AML-193 (cell line): ENCODE data around the gene TEX12.
A peak's percentile ranks its signal among the peaks of the same experiment; 100 is the strongest.
"Not testable (repeated sequence)": the region's sequence is repeated elsewhere in the genome, so short reads cannot be mapped to it uniquely, and the experiment has no call there.

Experiments used
- DNase-seq, 2 experiments: peaks; one replicate each; lab custom pipeline; 2025; lab: John Stamatoyannopoulos, UW

TEX12 gene

GRCh38 chr11:112163875-112164685 is 3.1 kb upstream of the TEX12 start, which contains the start of gene IL18:
TSS of gene IL18 (minus strand) at chr11:112164094. CDS start at chr11:112155053, 9,041 bp downstream.
- peak; percentile 38 to 64 for DNase-seq

- no peak for DNase-seq
These were observed 2.1 kb upstream of the TEX12 start for GRCh38 chr11:112165049-112165448.

- no peak for DNase-seq
These were observed 610 bp upstream of the TEX12 start for GRCh38 chr11:112166562-112166961.

- no peak for DNase-seq
These were observed 5.3 kb downstream of the TEX12 start for GRCh38 chr11:112172362-112172994.

- DNase-seq = no peak
These were observed 6.0 kb downstream of the TEX12 start for GRCh38 chr11:112173152-112173551.

- peak; percentile 17 to 34 for DNase-seq
These were observed 7.8 kb downstream of the TEX12 start, which contains the start of gene BCO2 for GRCh38 chr11:112174789-112175598. TSS of gene BCO2 (plus strand) at chr11:112175512. CDS start at chr11:112175602, 90 bp downstream.

GRCh38 chr11:112175599-112175952 is 8.4 kb downstream of the TEX12 start:
- no peak for DNase-seq

- no peak for DNase-seq
These were observed 8.9 kb downstream of the TEX12 start for GRCh38 chr11:112176077-112176476.

- DNase-seq = no peak
These were observed 10.4 kb downstream of the TEX12 start for GRCh38 chr11:112177589-112177988.

- no peak for DNase-seq
These were observed 11.3 kb downstream of the TEX12 start for GRCh38 chr11:112178428-112178827.

- no peak for DNase-seq
These were observed 11.8 kb downstream of the TEX12 start for GRCh38 chr11:112178936-112179335.

- DNase-seq = peak; percentile 85
These were observed 12.4 kb downstream of the TEX12 start for GRCh38 chr11:112179601-112180000.

GRCh38 chr11:112182867-112183266 is 15.7 kb downstream of the TEX12 start:
- no peak for DNase-seq

GRCh38 chr11:112185883-112186282 is 18.7 kb downstream of the TEX12 start:
- DNase-seq = no peak

GRCh38 chr11:112186304-112186703 is 19.1 kb downstream of the TEX12 start:
- DNase-seq = no peak

GRCh38 chr11:112195113-112195512 is 27.9 kb downstream of the TEX12 start:
- peak in 1 of 2 experiments; percentile 4 for DNase-seq

- peak; percentile 36 to 53 for DNase-seq
These were observed 28.8 kb downstream of the TEX12 start for GRCh38 chr11:112195951-112196351.

GRCh38 chr11:112196519-112197087 is 29.4 kb downstream of the TEX12 start:
- DNase-seq = no peak

- not testable (repeated sequence) for DNase-seq
These were observed 31.9 kb downstream of the TEX12 start for GRCh38 chr11:112199101-112199500.

GRCh38 chr11:112200252-112200651 is 33.1 kb downstream of the TEX12 start:
- DNase-seq = peak; percentile 46 to 58

- DNase-seq = no peak
These were observed 38.9 kb downstream of the TEX12 start for GRCh38 chr11:112206071-112206470.

GRCh38 chr11:112210890-112211289 is 43.7 kb downstream of the TEX12 start:
- no peak for DNase-seq
